Sigmoid colon (tissue), 4 donors: ENCODE measurements around the gene NBEAL2.

Experiments
- CTCF ChIP-seq, 4 experiments: fragments of 450-650 bp in 3 of 4; fragments of 200-600 bp in 1 of 4; IDR thresholded peaks; one replicate each; pipeline ENCODE4 v1.5.1; 2016 to 2019; ENCODE audit warnings: antibody characterized with exemption in 4 of 4, mild to moderate bottlenecking in 3 of 4, moderate library complexity in 2 of 4
- EP300 ChIP-seq, 4 donors: sonication (generic); formaldehyde crosslinking; IDR thresholded peaks; one replicate each; pipeline ENCODE4 v1.6.1; 2017; ENCODE audit warnings: antibody characterized with exemption in 4 of 4
- POLR2AphosphoS5 ChIP-seq, 4 donors: sonication (generic); formaldehyde crosslinking; IDR thresholded peaks; one replicate each; pipeline ENCODE4 v1.6.1; 2017; ENCODE audit warnings: antibody characterized with exemption in 4 of 4

DNA sequence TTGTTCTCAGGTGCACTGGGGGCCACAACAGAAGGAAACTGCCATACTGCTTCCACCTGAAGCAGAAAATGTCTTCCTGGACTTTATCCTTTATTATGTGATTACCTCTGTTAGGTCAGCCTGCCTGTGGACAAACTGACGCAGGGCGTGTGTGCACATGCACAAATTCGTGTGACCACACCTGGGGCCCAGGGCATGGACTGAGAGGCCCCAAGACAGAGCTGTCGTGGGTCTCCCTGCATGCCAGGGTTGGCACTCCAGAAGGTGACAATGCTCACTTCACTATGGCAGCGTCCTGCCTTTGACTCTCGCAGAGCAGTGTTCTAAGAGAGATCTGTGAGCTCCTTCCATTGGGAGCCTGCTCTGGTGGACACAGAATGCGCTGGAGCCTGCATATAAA is 37.4 kb upstream of the NBEAL2 start:
- TF ChIP-seq POLR2AphosphoS5 (IDR thresholded peaks at IDR 0.05) (no peak), EP300 (IDR thresholded peaks at IDR 0.05) (no peak), CTCF (IDR thresholded peaks at IDR 0.05) (no peak)
